ENCODE results near the gene ANGPTL8. TPM values are rescaled to one million over a fixed set of nuclear protein-coding genes. Genes with fewer than 3 reads are reported as not detected.

The ANGPTL8 gene
- total and polyA plus RNA-seq, 2 of the 13 experiments (the other 11 are each of a cell fraction or from before 2014, with no cell fraction given), result 27.3 to 243 TPM

- TF ChIP-seq ZSCAN22 (CRISPR knock-in tag; IDR thresholded peaks at IDR 0.05) (no peak), HNF4A (CRISPR knock-in tag; IDR thresholded peaks at IDR 0.05) (peak; percentile 88), CEBPG (CRISPR knock-in tag; IDR thresholded peaks at IDR 0.05) (peak; percentile 66), IRF2 (CRISPR knock-in tag; IDR thresholded peaks at IDR 0.05) (0 out of 2 replicates have a peak, but pooled peaks have one; percentile 17)
These were observed 35.2 kb downstream of the ANGPTL8 start (continued) for GRCh38 chr19:11274533-11275086.

- Histone ChIP-seq H4K20me1 (ENCODE audit: insufficient read depth, low read length) (no peaks in the 10 kb centered on the region), H3K27ac (ENCODE audit: extremely low read length, insufficient read depth, low read length) (no peak overlapping the region), H3K27me3 (ENCODE audit: control insufficient read depth in 1 of 2, insufficient read depth in 2 of 2, low read length in 2 of 2) (no peaks in the 10 kb centered on the region; a peak in 2 of 5 replicates), H3K4me3 (replicated peaks in 1 of 3; ENCODE audit: insufficient read depth in 1 of 3, low read depth in 2 of 3, low read length in 3 of 3) (no peak overlapping the region), H3K4me2 (ENCODE audit: low read depth, low read length) (no peak overlapping the region), H3K9me3 (ENCODE audit: low read length) (no peaks in the 10 kb centered on the region), H3K79me2 (ENCODE audit: insufficient read depth, low read length) (no peaks in the 10 kb centered on the region), H2AFZ (ENCODE audit: low read length) (no peak overlapping the region), H3K36me3 (replicated peaks in 1 of 2; ENCODE audit: control insufficient read depth in 1 of 2, insufficient read depth in 2 of 2, low read length in 2 of 2) (no peaks in the 10 kb centered on the region), H3K9ac (ENCODE audit: insufficient read depth, low read depth, low read length) (no peak overlapping the region), H3K4me1 (ENCODE audit: insufficient read depth, low read length) (peaks cover 22% of the 10 kb centered on the region)
- in situ Hi-C loops (cut with HindIII; ENCODE audit: extremely low pct_ligation_motif_present, low pct_unique_long_range_greater_than_20kb) (no loop called here), intact Hi-C loops (cut with micrococcal nuclease; ENCODE audit: unreplicated experiment) (no loop called here)
- ATAC-seq (no peak), FAIRE-seq (no peak), DNase-seq (ENCODE audit: low spot score) (no peak)
- 42% methylated on average over 6 of the region's 6 CpGs for WGBS (ENCODE audit: low lambda C conversion rate)
- POLR2A ChIA-PET, result no interaction called here
- CTCF ChIA-PET (ENCODE audit: low intra/inter-chr PET ratio, low total read pairs), result no interaction called here
- BruUV-seq (replicated peaks), result no TSS peak
- TF ChIP-seq ZNF432 (CRISPR knock-in tag; IDR thresholded peaks at IDR 0.05; ENCODE audit: borderline replicate concordance) (no peak), NCOA5 (CRISPR knock-in tag; IDR thresholded peaks at IDR 0.05) (no peak), ZNF597 (CRISPR knock-in tag; IDR thresholded peaks at IDR 0.05) (no peak), IKZF4 (CRISPR knock-in tag; IDR thresholded peaks at IDR 0.05; ENCODE audit: borderline replicate concordance, low read depth, not compliant biosample characterization) (no peak), ZHX2 (IDR thresholded peaks at IDR 0.05; ENCODE audit: low read depth) (no peak), ZHX2 (CRISPR knock-in tag; IDR thresholded peaks at IDR 0.05; ENCODE audit: borderline replicate concordance) (no peak), THRA (CRISPR knock-in tag; IDR thresholded peaks at IDR 0.05; ENCODE audit: borderline replicate concordance) (no peak), GPBP1L1 (CRISPR knock-in tag; IDR thresholded peaks at IDR 0.05) (no peak)
These were observed 39.3 kb downstream of the ANGPTL8 start for GRCh38 chr19:11278670-11279069.

Data from HepG2 (cell line).